ENCODE results near the gene EXOC8. TPM values are rescaled to one million over a fixed set of nuclear protein-coding genes. Genes with fewer than 3 reads are reported as not detected.

Gene EXOC8
- total RNA-seq, 4 donors from 2014 or later: 11.8 to 15.3 (median 14.4) TPM

- ATAC-seq: no peak
- Histone ChIP-seq H3K36me3 (no peaks in the 10 kb centered on the region), H3K4me1 (peaks cover 7 to 77% (median 10%) of the 10 kb centered on the region in 3 donors), H3K9me3 (no peaks in the 10 kb centered on the region), H3K4me3 (no peak overlapping the region), H3K27ac (no peak overlapping the region), H3K27me3 (no peaks in the 10 kb centered on the region)
- TF ChIP-seq EP300 (IDR thresholded peaks at IDR 0.05) (no peak), POLR2AphosphoS5 (IDR thresholded peaks at IDR 0.05) (no peak), POLR2A (IDR thresholded peaks at IDR 0.05) (no peak), CTCF (IDR thresholded peaks at IDR 0.05) (no peak)
- 83% methylated on average over 2 of the region's 3 CpGs; no CpG with 5 or more reads in 1 of the 2 donors for WGBS, 2 donors (ENCODE audit: low coverage in 1 of 2)
These were observed 44.8 kb upstream of the EXOC8 start for GRCh38 chr1:231382426-231382825.

GRCh38 chr1:231381729-231382128, 44.1 kb upstream of the EXOC8 start:
- Histone ChIP-seq H3K9me3 (no peaks in the 10 kb centered on the region), H3K27me3 (no peaks in the 10 kb centered on the region), H3K4me1 (peaks cover 9 to 84% (median 10%) of the 10 kb centered on the region in 3 donors), H3K36me3 (no peaks in the 10 kb centered on the region), H3K27ac (no peak overlapping the region), H3K4me3 (no peak overlapping the region)
- no peak for TF ChIP-seq POLR2A (IDR thresholded peaks at IDR 0.05)
- no peak for TF ChIP-seq EP300 (IDR thresholded peaks at IDR 0.05)
- WGBS, 2 donors (ENCODE audit: low coverage in 1 of 2): 43 to 74% methylated on average over 1 to 2 of the region's 2 CpGs
- no peak for ATAC-seq

- H3K36me3 ChIP-seq: no peaks in the 10 kb centered on the region
- WGBS, 2 donors (ENCODE audit: low coverage in 1 of 2): 62 to 67% methylated on average over 4 to 5 of the region's 5 CpGs
- H3K4me1 ChIP-seq: peaks cover 2 to 56% (median 7%) of the 10 kb centered on the region in 3 donors
- no peak overlapping the region for H3K27ac ChIP-seq
- TF ChIP-seq POLR2A (IDR thresholded peaks at IDR 0.05) (no peak), CTCF (IDR thresholded peaks at IDR 0.05) (no peak), POLR2AphosphoS5 (IDR thresholded peaks at IDR 0.05) (no peak), EP300 (IDR thresholded peaks at IDR 0.05) (no peak)
- no peak overlapping the region for H3K4me3 ChIP-seq
- no peaks in the 10 kb centered on the region for H3K27me3 ChIP-seq
- no peaks in the 10 kb centered on the region for H3K9me3 ChIP-seq
- no peak for ATAC-seq
These were observed 39.4 kb upstream of the EXOC8 start for GRCh38 chr1:231376875-231377549.

- H3K27me3 ChIP-seq: no peaks in the 10 kb centered on the region
- H3K9me3 ChIP-seq: no peaks in the 10 kb centered on the region
- H3K27ac ChIP-seq: no peak overlapping the region
- 49 to 53% methylated on average over 4 of the region's 4 CpGs for WGBS, 2 donors (ENCODE audit: low coverage in 1 of 2)
- H3K36me3 ChIP-seq: no peaks in the 10 kb centered on the region
- no peak overlapping the region for H3K4me3 ChIP-seq
- H3K4me1 ChIP-seq: peaks cover 2 to 47% (median 7%) of the 10 kb centered on the region in 3 donors
- TF ChIP-seq POLR2AphosphoS5 (IDR thresholded peaks at IDR 0.05) (no peak), CTCF (IDR thresholded peaks at IDR 0.05) (no peak), EP300 (IDR thresholded peaks at IDR 0.05) (no peak), POLR2A (IDR thresholded peaks at IDR 0.05) (no peak)
- ATAC-seq: no peak
These were observed 38.4 kb upstream of the EXOC8 start for GRCh38 chr1:231376101-231376500.

GRCh38 chr1:231374394-231374793, 36.7 kb upstream of the EXOC8 start:
- TF ChIP-seq EP300 (IDR thresholded peaks at IDR 0.05) (no peak), CTCF (IDR thresholded peaks at IDR 0.05) (no peak), POLR2AphosphoS5 (IDR thresholded peaks at IDR 0.05) (no peak), POLR2A (IDR thresholded peaks at IDR 0.05) (no peak)
- WGBS, 2 donors (ENCODE audit: low coverage in 1 of 2): 93 to 100% methylated on average over 1 to 4 of the region's 4 CpGs
- Histone ChIP-seq H3K27ac (no peak overlapping the region), H3K36me3 (peaks cover 0 to 10% of the 10 kb centered on the region in 2 donors), H3K4me3 (no peak overlapping the region), H3K9me3 (no peaks in the 10 kb centered on the region), H3K4me1 (peaks cover 2 to 39% (median 7%) of the 10 kb centered on the region in 3 donors), H3K27me3 (no peaks in the 10 kb centered on the region)
- no peak for ATAC-seq
